Measurements from ENCODE around the gene RTL10.

The RTL10 gene, protein sequence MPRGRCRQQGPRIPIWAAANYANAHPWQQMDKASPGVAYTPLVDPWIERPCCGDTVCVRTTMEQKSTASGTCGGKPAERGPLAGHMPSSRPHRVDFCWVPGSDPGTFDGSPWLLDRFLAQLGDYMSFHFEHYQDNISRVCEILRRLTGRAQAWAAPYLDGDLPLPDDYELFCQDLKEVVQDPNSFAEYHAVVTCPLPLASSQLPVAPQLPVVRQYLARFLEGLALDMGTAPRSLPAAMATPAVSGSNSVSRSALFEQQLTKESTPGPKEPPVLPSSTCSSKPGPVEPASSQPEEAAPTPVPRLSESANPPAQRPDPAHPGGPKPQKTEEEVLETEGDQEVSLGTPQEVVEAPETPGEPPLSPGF

GRCh38 chr22:19854778-19855503, at the start of gene RTL10, which contains the start of gene GNB1L:
Gene RTL10, minus strand, starts transcription at chr22:19854874. Its CDS starts 2,613 bp downstream, at chr22:19852261.
Gene GNB1L, minus strand, starts transcription at chr22:19854874. Its CDS starts 33,519 bp downstream, at chr22:19821355.
- Histone ChIP-seq H3K4me1 (ENCODE audit: insufficient read depth, poor library complexity, severe bottlenecking) (peaks cover 14% of the 10 kb centered on the region), H3K36me3 (ENCODE audit: low read depth) (peaks cover 30% of the 10 kb centered on the region), H3K4me3 (ENCODE audit: severe bottlenecking) (peak within 1 kb of the TSS; percentile 65), H3K27me3 (ENCODE audit: insufficient read depth, poor library complexity, severe bottlenecking) (no peaks in the 10 kb centered on the region), H3K9me3 (ENCODE audit: severe bottlenecking) (no peaks in the 10 kb centered on the region), H3K27ac (ENCODE audit: poor library complexity, severe bottlenecking) (peak within 1 kb of the TSS; percentile 77)
- TF ChIP-seq, protein P1, sequence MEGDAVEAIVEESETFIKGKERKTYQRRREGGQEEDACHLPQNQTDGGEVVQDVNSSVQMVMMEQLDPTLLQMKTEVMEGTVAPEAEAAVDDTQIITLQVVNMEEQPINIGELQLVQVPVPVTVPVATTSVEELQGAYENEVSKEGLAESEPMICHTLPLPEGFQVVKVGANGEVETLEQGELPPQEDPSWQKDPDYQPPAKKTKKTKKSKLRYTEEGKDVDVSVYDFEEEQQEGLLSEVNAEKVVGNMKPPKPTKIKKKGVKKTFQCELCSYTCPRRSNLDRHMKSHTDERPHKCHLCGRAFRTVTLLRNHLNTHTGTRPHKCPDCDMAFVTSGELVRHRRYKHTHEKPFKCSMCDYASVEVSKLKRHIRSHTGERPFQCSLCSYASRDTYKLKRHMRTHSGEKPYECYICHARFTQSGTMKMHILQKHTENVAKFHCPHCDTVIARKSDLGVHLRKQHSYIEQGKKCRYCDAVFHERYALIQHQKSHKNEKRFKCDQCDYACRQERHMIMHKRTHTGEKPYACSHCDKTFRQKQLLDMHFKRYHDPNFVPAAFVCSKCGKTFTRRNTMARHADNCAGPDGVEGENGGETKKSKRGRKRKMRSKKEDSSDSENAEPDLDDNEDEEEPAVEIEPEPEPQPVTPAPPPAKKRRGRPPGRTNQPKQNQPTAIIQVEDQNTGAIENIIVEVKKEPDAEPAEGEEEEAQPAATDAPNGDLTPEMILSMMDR (IDR thresholded peaks at IDR 0.05; ENCODE audit: poor library complexity, severe bottlenecking), result peak; percentile 7
- ATAC-seq (ENCODE audit: low read depth), result peak; percentile 79
- peak; percentile 95 for DNase-seq (ENCODE audit: low spot score)

DNA sequence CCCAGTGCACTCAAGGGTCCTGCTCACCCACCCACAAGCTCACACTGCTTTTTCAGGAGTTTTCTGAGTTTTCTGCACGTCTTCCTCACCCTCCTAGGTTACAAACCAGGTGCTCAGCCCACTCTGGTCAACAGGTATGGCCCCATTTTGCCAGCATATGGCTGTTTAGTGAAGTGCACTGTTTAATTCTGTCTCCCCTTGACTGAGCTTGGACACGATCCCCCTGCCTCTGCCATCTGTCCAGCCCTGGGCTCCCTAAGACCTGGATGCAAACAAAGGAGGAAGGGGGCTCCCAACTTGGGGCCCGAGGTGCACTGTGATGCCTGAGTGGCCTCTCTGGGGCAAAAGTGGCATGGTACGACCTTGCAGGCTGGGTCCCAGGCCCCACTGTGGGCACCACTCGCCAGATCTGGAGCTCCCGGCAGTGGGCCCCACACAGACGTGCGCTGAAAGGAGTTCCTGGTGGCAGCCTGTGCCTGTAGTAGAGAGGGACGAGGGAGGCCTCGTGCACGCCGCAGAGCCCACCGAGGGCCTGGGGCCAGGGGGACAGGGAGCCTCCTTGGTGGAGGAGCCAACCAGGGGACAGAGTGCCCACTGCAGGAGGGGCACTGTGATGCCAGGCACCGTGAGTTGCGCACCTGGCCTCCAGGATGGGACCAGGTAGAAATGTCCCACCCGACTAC, 49.6 kb upstream of the RTL10 start:
- H3K36me3 ChIP-seq (ENCODE audit: low read depth), result peaks cover 7% of the 10 kb centered on the region
- no peaks in the 10 kb centered on the region for H3K27me3 ChIP-seq (ENCODE audit: insufficient read depth, poor library complexity, severe bottlenecking)
- no peaks in the 10 kb centered on the region for H3K9me3 ChIP-seq (ENCODE audit: severe bottlenecking)
- no peaks in the 10 kb centered on the region for H3K4me1 ChIP-seq (ENCODE audit: insufficient read depth, poor library complexity, severe bottlenecking)
- no peak overlapping the region for H3K4me3 ChIP-seq (ENCODE audit: severe bottlenecking)
- H3K27ac ChIP-seq (ENCODE audit: poor library complexity, severe bottlenecking), result no peak overlapping the region
- TF ChIP-seq, protein P1 (IDR thresholded peaks at IDR 0.05; ENCODE audit: poor library complexity, severe bottlenecking), result no peak
- DNase-seq (ENCODE audit: low spot score), result no peak
- no peak for ATAC-seq (ENCODE audit: low read depth)

DNA sequence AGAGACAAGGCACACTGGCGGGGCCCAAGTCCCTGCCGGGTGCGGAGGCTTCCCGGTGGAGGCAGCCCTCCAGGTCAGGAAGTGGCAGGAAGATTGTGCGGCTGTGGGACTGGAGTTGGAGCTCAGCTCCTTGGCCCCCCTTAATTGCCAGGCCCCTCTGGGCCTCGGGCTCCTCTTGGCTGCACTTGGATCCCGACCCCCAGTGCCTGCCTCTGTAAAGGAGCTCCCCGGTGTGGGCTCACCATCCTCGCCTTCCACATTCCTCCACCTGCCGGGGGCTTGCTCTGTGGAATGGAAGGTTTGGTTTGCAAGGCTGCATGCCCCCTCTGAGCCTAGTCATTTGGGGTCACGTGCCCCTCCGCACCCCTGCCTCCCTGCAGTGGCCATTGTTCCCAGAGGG, 48.8 kb upstream of the RTL10 start:
- no peak overlapping the region for H3K27ac ChIP-seq (ENCODE audit: poor library complexity, severe bottlenecking)
- ATAC-seq (ENCODE audit: low read depth), result no peak
- peaks cover 1% of the 10 kb centered on the region for H3K36me3 ChIP-seq (ENCODE audit: low read depth)
- DNase-seq (ENCODE audit: low spot score), result no peak
- no peaks in the 10 kb centered on the region for H3K9me3 ChIP-seq (ENCODE audit: severe bottlenecking)
- H3K27me3 ChIP-seq (ENCODE audit: insufficient read depth, poor library complexity, severe bottlenecking), result no peaks in the 10 kb centered on the region
- H3K4me1 ChIP-seq (ENCODE audit: insufficient read depth, poor library complexity, severe bottlenecking), result no peaks in the 10 kb centered on the region
- TF ChIP-seq, protein P1 (IDR thresholded peaks at IDR 0.05; ENCODE audit: poor library complexity, severe bottlenecking), result no peak
- no peak overlapping the region for H3K4me3 ChIP-seq (ENCODE audit: severe bottlenecking)

DNA sequence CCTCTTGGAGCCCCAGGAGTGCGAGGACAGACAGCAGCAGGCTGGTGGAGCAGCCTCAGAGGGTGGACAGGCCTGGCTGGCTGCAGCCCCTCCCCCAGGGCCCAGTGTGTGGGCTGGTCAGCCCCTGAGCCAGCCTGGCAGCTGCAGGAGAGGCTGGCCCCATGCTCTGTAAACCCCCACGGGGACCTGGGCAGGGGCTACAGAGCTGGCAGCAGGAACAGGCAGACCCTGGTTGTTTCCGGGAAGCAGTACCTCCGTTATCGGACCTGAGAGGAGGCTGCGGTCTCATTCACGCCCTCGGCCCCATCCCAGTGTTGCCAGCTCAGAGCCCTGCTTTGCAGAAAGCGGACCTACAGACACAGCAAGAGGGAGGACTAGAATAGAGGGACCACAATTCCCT, 48.4 kb upstream of the RTL10 start:
- DNase-seq (ENCODE audit: low spot score), result no peak
- no peaks in the 10 kb centered on the region for H3K27me3 ChIP-seq (ENCODE audit: insufficient read depth, poor library complexity, severe bottlenecking)
- no peak overlapping the region for H3K4me3 ChIP-seq (ENCODE audit: severe bottlenecking)
- H3K9me3 ChIP-seq (ENCODE audit: severe bottlenecking), result no peaks in the 10 kb centered on the region
- no peaks in the 10 kb centered on the region for H3K36me3 ChIP-seq (ENCODE audit: low read depth)
- TF ChIP-seq, protein P1 (IDR thresholded peaks at IDR 0.05; ENCODE audit: poor library complexity, severe bottlenecking), result no peak
- no peak; the same call in 2 of the 3 replicates for ATAC-seq (ENCODE audit: low read depth)
- H3K4me1 ChIP-seq (ENCODE audit: insufficient read depth, poor library complexity, severe bottlenecking), result no peaks in the 10 kb centered on the region
- H3K27ac ChIP-seq (ENCODE audit: poor library complexity, severe bottlenecking), result no peak overlapping the region
